Liver (tissue), 9 donors: ENCODE results near the gene PLA2G2F. TPM values are rescaled to one million over a fixed set of nuclear protein-coding genes. Genes with fewer than 3 reads are reported as not detected.

ENCODE experiments used
- DNase-seq: peaks from one replicate; pipeline ENCODE4 v3.0.0-alpha.2; 2017; ENCODE audit warnings: low spot score
- H3K27ac ChIP-seq, 2 donors: one replicate each; pipeline ENCODE4 v1.7.0; 2013; ENCODE audit warnings: inconsistent platforms in 2 of 2, low read length in 2 of 2, control low read depth in 1 of 2, low read depth in 1 of 2, mild to moderate bottlenecking in 1 of 2
- H3K27me3 ChIP-seq, 4 donors: one replicate each; pipeline versions ENCODE4 v1.6.1 to v1.7.0; 2013; ENCODE audit warnings: low read length in 3 of 4, inconsistent platforms in 1 of 4, mild to moderate bottlenecking in 1 of 4, moderate library complexity in 1 of 4; ENCODE audit not compliant: control insufficient read depth in 4 of 4, insufficient read depth in 4 of 4
- H3K36me3 ChIP-seq, 4 donors: one replicate each; pipeline versions ENCODE4 v1.6.1 to v1.7.0; 2013; ENCODE audit warnings: low read length in 3 of 4, mild to moderate bottlenecking in 3 of 4, low read depth in 1 of 4, moderate library complexity in 1 of 4; ENCODE audit not compliant: control insufficient read depth in 4 of 4, insufficient read depth in 3 of 4
- H3K4me1 ChIP-seq, 4 donors: one replicate each; pipeline versions ENCODE4 v1.6.1 to v1.7.0; 2013; ENCODE audit warnings: low read length in 3 of 4, mild to moderate bottlenecking in 3 of 4, moderate library complexity in 1 of 4; ENCODE audit not compliant: control insufficient read depth in 4 of 4, insufficient read depth in 4 of 4
- H3K4me3 ChIP-seq, 3 donors: one replicate each; pipeline versions ENCODE4 v1.6.1 to v1.7.0; 2013; ENCODE audit warnings: low read length in 3 of 3, control low read depth in 1 of 3, low read depth in 1 of 3, mild to moderate bottlenecking in 1 of 3
- H3K9ac ChIP-seq, 2 donors: one replicate each; pipeline ENCODE4 v1.7.0; 2013; ENCODE audit warnings: low read length in 2 of 2, mild to moderate bottlenecking in 2 of 2, moderate library complexity in 2 of 2, control low read depth in 1 of 2, low read depth in 1 of 2
- H3K9me3 ChIP-seq, 4 donors: one replicate each; pipeline versions ENCODE4 v1.6.1 to v1.7.0; 2013; ENCODE audit warnings: low read length in 3 of 4; ENCODE audit not compliant: control insufficient read depth in 4 of 4
- ATF3 ChIP-seq: IDR thresholded peaks from 2 replicates; pipeline ENCODE4 v1.6.1; 2016; ENCODE audit warnings: antibody characterized with exemption
- EGR1 ChIP-seq, 2 donors: IDR thresholded peaks; 2 replicates each; pipeline ENCODE4 v1.6.1; 2016 to 2018; ENCODE audit warnings: antibody characterized with exemption in 2 of 2, low read depth in 2 of 2
- FOXA1 ChIP-seq: IDR thresholded peaks from 2 replicates; pipeline ENCODE4 v1.6.1; 2016; ENCODE audit warnings: antibody characterized with exemption
- FOXA2 ChIP-seq: IDR thresholded peaks from 2 replicates; pipeline ENCODE4 v1.6.1; 2016; ENCODE audit warnings: antibody characterized with exemption
- GABPA ChIP-seq, 2 donors: IDR thresholded peaks in 1 of 2; conservative IDR thresholded peaks in 1 of 2; 2 replicates each; pipeline ENCODE4 v1.6.1; 2016; ENCODE audit warnings: antibody characterized with exemption in 2 of 2, mild to moderate bottlenecking in 1 of 2, moderate library complexity in 1 of 2
- HNF4A ChIP-seq, 2 donors: conservative IDR thresholded peaks; 2 replicates each; pipeline ENCODE4 v1.6.1; 2016; ENCODE audit warnings: antibody characterized with exemption in 2 of 2, mild to moderate bottlenecking in 2 of 2
- HNF4G ChIP-seq: IDR thresholded peaks from 2 replicates; pipeline ENCODE4 v1.6.1; 2016; ENCODE audit warnings: antibody characterized with exemption
- JUND ChIP-seq, 2 donors: IDR thresholded peaks; 2 replicates each; pipeline ENCODE4 v1.6.1; 2016; ENCODE audit warnings: antibody characterized with exemption in 2 of 2
- NR2F2 ChIP-seq: IDR thresholded peaks from 2 replicates; pipeline ENCODE4 v1.6.1; 2016; ENCODE audit warnings: antibody characterized with exemption
- RAD21 ChIP-seq, 2 donors: IDR thresholded peaks; 2 replicates each; pipeline ENCODE4 v1.6.1; 2016; ENCODE audit warnings: antibody characterized with exemption in 2 of 2, mild to moderate bottlenecking in 2 of 2
- REST ChIP-seq: IDR thresholded peaks from 2 replicates; pipeline ENCODE4 v1.6.1; 2016; ENCODE audit warnings: antibody characterized with exemption, mild to moderate bottlenecking
- RXRA ChIP-seq, 2 donors: IDR thresholded peaks; 2 replicates each; pipeline ENCODE4 v1.6.1; 2017 to 2018; ENCODE audit warnings: antibody characterized with exemption in 2 of 2, mild to moderate bottlenecking in 1 of 2
- SP1 ChIP-seq: IDR thresholded peaks from 2 replicates; pipeline ENCODE4 v1.6.1; 2018; ENCODE audit warnings: antibody characterized with exemption, mild to moderate bottlenecking
- YY1 ChIP-seq: IDR thresholded peaks from 2 replicates; pipeline ENCODE4 v1.6.1; 2016; ENCODE audit warnings: antibody characterized with exemption, mild to moderate bottlenecking
- WGBS: extraction: QIAGEN DNeasy Blood & Tissue Kit; methylation state at CpG from one replicate; pipeline ENCODE4 v1.1.7; 2013; 5-methylcytosine and 5-hydroxymethylcytosine counted together
- polyA plus RNA-seq, 2 donors: library from polyadenylated mRNA; stranded (reverse) in 1 of 2; unstranded in 1 of 2; fragments of 200-250 nt in 1 of 2; fragments of >200 nt in 1 of 2; fragmentation: Nextera tagmentation in 1 of 2; extraction: Ambion mirVana in 1 of 2; gene quantifications; one replicate each; pipeline versions ENCODE4 v1.2.1 to v1.2.3, GENCODE V29; 2013 to 2015
- total RNA-seq, 2 donors: library from RNA; depleted of rRNA; stranded (reverse); fragments of >200 nt; gene quantifications; one replicate each; pipeline ENCODE4 v1.2.3, GENCODE V29; 2014
- TF ChIP-seq, protein P1 (sequence below): IDR thresholded peaks from 2 replicates; pipeline ENCODE4 v1.6.1; 2016; ENCODE audit warnings: antibody characterized with exemption
- TF ChIP-seq, protein P2 (sequence below): IDR thresholded peaks from 2 replicates; pipeline ENCODE4 v1.6.1; 2016; ENCODE audit warnings: antibody characterized with exemption
- donor health status: healthy.
- donor health status: healthy.
- donor health status: healthy.
- donor health status: healthy.
- donor health status: healthy.

The PLA2G2F gene
- total and polyA plus RNA-seq, 4 donors = under 0.01 TPM; not detected in 3

GRCh38 chr1:20090119-20090518 lies 49.0 kb upstream of the PLA2G2F start:
- Histone ChIP-seq H3K27ac (no peak overlapping the region), H3K36me3 (no peaks in the 10 kb centered on the region), H3K27me3 (no peaks in the 10 kb centered on the region), H3K4me3 (no peak overlapping the region), H3K9me3 (no peaks in the 10 kb centered on the region), H3K9ac (no peak overlapping the region), H3K4me1 (no peaks in the 10 kb centered on the region)
- WGBS = 91% methylated on average over 3 of the region's 3 CpGs
- TF ChIP-seq FOXA2 (no peak), JUND (IDR thresholded peaks at IDR 0.05) (no peak), ATF3 (no peak), HNF4G (no peak)
- no peak for DNase-seq

GRCh38 chr1:20090641-20091040 lies 48.5 kb upstream of the PLA2G2F start:
- TF ChIP-seq HNF4A (conservative IDR thresholded peaks at IDR 0.05) = no peak
- no peak for TF ChIP-seq RXRA (IDR thresholded peaks at IDR 0.05)
- TF ChIP-seq, protein P1, sequence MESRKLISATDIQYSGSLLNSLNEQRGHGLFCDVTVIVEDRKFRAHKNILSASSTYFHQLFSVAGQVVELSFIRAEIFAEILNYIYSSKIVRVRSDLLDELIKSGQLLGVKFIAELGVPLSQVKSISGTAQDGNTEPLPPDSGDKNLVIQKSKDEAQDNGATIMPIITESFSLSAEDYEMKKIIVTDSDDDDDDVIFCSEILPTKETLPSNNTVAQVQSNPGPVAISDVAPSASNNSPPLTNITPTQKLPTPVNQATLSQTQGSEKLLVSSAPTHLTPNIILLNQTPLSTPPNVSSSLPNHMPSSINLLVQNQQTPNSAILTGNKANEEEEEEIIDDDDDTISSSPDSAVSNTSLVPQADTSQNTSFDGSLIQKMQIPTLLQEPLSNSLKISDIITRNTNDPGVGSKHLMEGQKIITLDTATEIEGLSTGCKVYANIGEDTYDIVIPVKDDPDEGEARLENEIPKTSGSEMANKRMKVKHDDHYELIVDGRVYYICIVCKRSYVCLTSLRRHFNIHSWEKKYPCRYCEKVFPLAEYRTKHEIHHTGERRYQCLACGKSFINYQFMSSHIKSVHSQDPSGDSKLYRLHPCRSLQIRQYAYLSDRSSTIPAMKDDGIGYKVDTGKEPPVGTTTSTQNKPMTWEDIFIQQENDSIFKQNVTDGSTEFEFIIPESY = no peak
- TF ChIP-seq ATF3 = no peak
- TF ChIP-seq HNF4G = no peak
- TF ChIP-seq, protein P2, sequence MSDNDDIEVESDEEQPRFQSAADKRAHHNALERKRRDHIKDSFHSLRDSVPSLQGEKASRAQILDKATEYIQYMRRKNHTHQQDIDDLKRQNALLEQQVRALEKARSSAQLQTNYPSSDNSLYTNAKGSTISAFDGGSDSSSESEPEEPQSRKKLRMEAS = no peak
- no peak for TF ChIP-seq JUND (IDR thresholded peaks at IDR 0.05)
- no peak for TF ChIP-seq RAD21 (IDR thresholded peaks at IDR 0.05)
- no peak for TF ChIP-seq EGR1 (IDR thresholded peaks at IDR 0.05; ENCODE audit: low read depth in 2 of 2)
- TF ChIP-seq REST = no peak
- TF ChIP-seq YY1 = no peak
- no peak for TF ChIP-seq SP1
- no peak for TF ChIP-seq NR2F2
- no peak for TF ChIP-seq GABPA (IDR thresholded peaks at IDR 0.05 in 1 of 2, conservative IDR thresholded peaks at IDR 0.05 in 1 of 2)
- no peak for TF ChIP-seq FOXA1
- WGBS = 85% methylated on average over 6 of the region's 6 CpGs
- Histone ChIP-seq H3K36me3 (no peaks in the 10 kb centered on the region), H3K27ac (no peak overlapping the region), H3K27me3 (no peaks in the 10 kb centered on the region), H3K9me3 (no peaks in the 10 kb centered on the region), H3K9ac (no peak overlapping the region), H3K4me3 (no peak overlapping the region), H3K4me1 (no peaks in the 10 kb centered on the region)
- no peak for DNase-seq
